MM.1S (cell line): Measurements from ENCODE around the gene FASTK.
"Not testable (repeated sequence)": the region's sequence is repeated elsewhere in the genome, so short reads cannot be mapped to it uniquely, and the experiment has no call there.

Experiments
- DNase-seq: peaks from one replicate; pipeline ENCODE4 v3.0.0-alpha.2; 2015
- H2AFZ ChIP-seq: fragments of 300-600 bp; sonication (generic); 2 replicates; pipeline ENCODE4 v1.6.0; 2016; ENCODE audit warnings: antibody characterized with exemption, low read length
- H3F3A ChIP-seq: fragments of 300-600 bp; sonication (generic); 2 replicates; pipeline ENCODE4 v1.6.1; 2016; ENCODE audit warnings: mild to moderate bottlenecking, antibody characterized with exemption, low read length, moderate library complexity, mixed read lengths; ENCODE audit not compliant: insufficient read depth
- H3K27ac ChIP-seq: fragments of 300-600 bp; sonication (generic); 2 replicates; pipeline ENCODE4 v1.5.1; 2016; ENCODE audit warnings: mild to moderate bottlenecking, low read length
- H3K27me3 ChIP-seq: fragments of 300-600 bp; sonication (generic); replicated peaks from 2 replicates; pipeline ENCODE4 v1.6.0; 2016; ENCODE audit warnings: low read length; ENCODE audit not compliant: insufficient read depth
- H3K36me3 ChIP-seq: fragments of 300-600 bp; sonication (generic); replicated peaks from 2 replicates; pipeline ENCODE4 v1.6.1; 2016; ENCODE audit warnings: mild to moderate bottlenecking, low read length, mixed read lengths; ENCODE audit not compliant: insufficient read depth
- H3K4me1 ChIP-seq: fragments of 300-600 bp; sonication (generic); 2 replicates; pipeline ENCODE4 v1.6.1; 2016; ENCODE audit warnings: low read length, mixed read lengths
- H3K4me2 ChIP-seq: fragments of 300-600 bp; sonication (generic); 2 replicates; pipeline ENCODE4 v1.6.0; 2016; ENCODE audit warnings: low read depth, low read length
- H3K4me3 ChIP-seq: fragments of 300-600 bp; sonication (generic); 2 replicates; pipeline ENCODE4 v1.5.1; 2016; ENCODE audit warnings: low read length, mixed read lengths
- H3K79me2 ChIP-seq: fragments of 300-600 bp; sonication (generic); 2 replicates; pipeline ENCODE4 v1.6.1; 2016; ENCODE audit warnings: mixed run types, low read length, mixed read lengths
- H3K9ac ChIP-seq: fragments of 300-600 bp; sonication (generic); 2 replicates; pipeline ENCODE4 v1.6.1; 2016; ENCODE audit warnings: low read length, mixed read lengths
- H3K9me2 ChIP-seq: fragments of 300-600 bp; sonication (generic); replicated peaks from 2 replicates; pipeline ENCODE4 v1.6.1; 2016; ENCODE audit warnings: mild to moderate bottlenecking, low read length, mixed read lengths; ENCODE audit not compliant: insufficient read depth
- H3K9me3 ChIP-seq: fragments of 300-600 bp; sonication (generic); replicated peaks from 2 replicates; pipeline ENCODE4 v1.6.1; 2016; ENCODE audit warnings: mild to moderate bottlenecking, low read length, mixed read lengths; ENCODE audit not compliant: insufficient read depth
- H4K20me1 ChIP-seq: fragments of 300-600 bp; sonication (generic); 2 replicates; pipeline ENCODE4 v1.6.1; 2016; ENCODE audit warnings: mild to moderate bottlenecking, low read length, moderate library complexity, mixed read lengths; ENCODE audit not compliant: insufficient read depth
- EZH2 ChIP-seq: fragments of 300-600 bp; sonication (generic); optimal IDR thresholded peaks from 2 replicates; pipeline ENCODE3; 2017; ENCODE audit warnings: low read depth, mild to moderate bottlenecking, antibody characterized with exemption, low read length, mixed read lengths
- EZH2phosphoT487 ChIP-seq: fragments of 300-600 bp; sonication (generic); IDR thresholded peaks from 2 replicates; pipeline ENCODE4 v1.6.1; 2018; ENCODE audit warnings: antibody characterized with exemption, low read length
- TF ChIP-seq, protein P1 (sequence below): fragments of 300-600 bp; sonication (generic); IDR thresholded peaks from 2 replicates; pipeline ENCODE4 v1.5.1; 2016; ENCODE audit warnings: antibody characterized with exemption, low read length, mixed read lengths

Gene FASTK

DNA sequence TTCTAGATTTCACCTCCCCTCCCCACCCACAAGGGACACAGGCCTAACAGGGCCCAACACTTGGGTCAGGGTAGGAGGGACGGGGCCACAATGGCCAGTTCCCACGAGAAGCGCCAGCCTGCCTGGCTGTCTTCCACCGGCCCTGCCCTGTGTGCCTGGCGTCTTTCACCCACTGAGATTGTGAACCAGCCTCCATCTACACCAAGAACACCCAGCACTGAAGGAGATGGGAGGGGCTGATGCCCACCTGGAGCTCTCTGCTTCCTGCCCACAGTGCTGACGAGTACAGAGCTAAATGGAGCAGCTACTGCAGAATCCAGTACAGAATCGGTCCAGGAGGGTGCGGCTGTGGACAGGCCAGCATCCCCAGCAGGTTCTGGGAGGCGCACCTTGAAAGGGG is 34.6 kb downstream of the FASTK start:
- no peaks in the 10 kb centered on the region for H4K20me1 ChIP-seq
- no peaks in the 10 kb centered on the region for H3K36me3 ChIP-seq
- H3K9ac ChIP-seq: no peak overlapping the region
- no peaks in the 10 kb centered on the region for H3K4me1 ChIP-seq
- H3K4me3 ChIP-seq: no peak overlapping the region
- no peaks in the 10 kb centered on the region for H3K9me2 ChIP-seq
- peaks cover 15% of the 10 kb centered on the region for H3K27me3 ChIP-seq
- no peaks in the 10 kb centered on the region for H3K9me3 ChIP-seq
- DNase-seq: no peak
- H3K79me2 ChIP-seq: no peaks in the 10 kb centered on the region
- H3K4me2 ChIP-seq: no peak overlapping the region
- no peak for TF ChIP-seq EZH2
- TF ChIP-seq EZH2phosphoT487: no peak
- TF ChIP-seq, protein P1, sequence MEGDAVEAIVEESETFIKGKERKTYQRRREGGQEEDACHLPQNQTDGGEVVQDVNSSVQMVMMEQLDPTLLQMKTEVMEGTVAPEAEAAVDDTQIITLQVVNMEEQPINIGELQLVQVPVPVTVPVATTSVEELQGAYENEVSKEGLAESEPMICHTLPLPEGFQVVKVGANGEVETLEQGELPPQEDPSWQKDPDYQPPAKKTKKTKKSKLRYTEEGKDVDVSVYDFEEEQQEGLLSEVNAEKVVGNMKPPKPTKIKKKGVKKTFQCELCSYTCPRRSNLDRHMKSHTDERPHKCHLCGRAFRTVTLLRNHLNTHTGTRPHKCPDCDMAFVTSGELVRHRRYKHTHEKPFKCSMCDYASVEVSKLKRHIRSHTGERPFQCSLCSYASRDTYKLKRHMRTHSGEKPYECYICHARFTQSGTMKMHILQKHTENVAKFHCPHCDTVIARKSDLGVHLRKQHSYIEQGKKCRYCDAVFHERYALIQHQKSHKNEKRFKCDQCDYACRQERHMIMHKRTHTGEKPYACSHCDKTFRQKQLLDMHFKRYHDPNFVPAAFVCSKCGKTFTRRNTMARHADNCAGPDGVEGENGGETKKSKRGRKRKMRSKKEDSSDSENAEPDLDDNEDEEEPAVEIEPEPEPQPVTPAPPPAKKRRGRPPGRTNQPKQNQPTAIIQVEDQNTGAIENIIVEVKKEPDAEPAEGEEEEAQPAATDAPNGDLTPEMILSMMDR: no peak
- no peak overlapping the region for H3K27ac ChIP-seq
- H2AFZ ChIP-seq: no peak overlapping the region
- H3F3A ChIP-seq: no peaks in the 10 kb centered on the region

- Histone ChIP-seq H4K20me1 (no peaks in the 10 kb centered on the region), H3K4me1 (no peaks in the 10 kb centered on the region), H3K27ac (no peak overlapping the region), H2AFZ (no peak overlapping the region), H3K4me3 (no peak overlapping the region), H3K9me2 (no peaks in the 10 kb centered on the region), H3F3A (no peaks in the 10 kb centered on the region), H3K9me3 (no peaks in the 10 kb centered on the region), H3K27me3 (peaks cover 8% of the 10 kb centered on the region), H3K9ac (no peak overlapping the region), H3K79me2 (no peaks in the 10 kb centered on the region), H3K4me2 (no peak overlapping the region), H3K36me3 (no peaks in the 10 kb centered on the region)
- TF ChIP-seq EZH2phosphoT487: no peak
- TF ChIP-seq EZH2: no peak
- TF ChIP-seq, protein P1: no peak
- DNase-seq: no peak
These were observed 35.3 kb downstream of the FASTK start for GRCh38 chr7:151045262-151045661.

GRCh38 chr7:151043959-151044358 is 36.6 kb downstream of the FASTK start:
- no peaks in the 10 kb centered on the region for H3K4me1 ChIP-seq
- no peak overlapping the region for H3K4me3 ChIP-seq
- H4K20me1 ChIP-seq: no peaks in the 10 kb centered on the region
- H3K4me2 ChIP-seq: no peak overlapping the region
- no peak for TF ChIP-seq EZH2phosphoT487
- no peak for TF ChIP-seq EZH2
- TF ChIP-seq, protein P1: no peak
- H3F3A ChIP-seq: no peaks in the 10 kb centered on the region
- no peak overlapping the region for H3K9ac ChIP-seq
- no peak overlapping the region for H2AFZ ChIP-seq
- no peak overlapping the region for H3K27ac ChIP-seq
- no peaks in the 10 kb centered on the region for H3K9me2 ChIP-seq
- no peak for DNase-seq
- H3K79me2 ChIP-seq: no peaks in the 10 kb centered on the region
- H3K27me3 ChIP-seq: no peaks in the 10 kb centered on the region
- H3K9me3 ChIP-seq: no peaks in the 10 kb centered on the region
- no peaks in the 10 kb centered on the region for H3K36me3 ChIP-seq

DNA sequence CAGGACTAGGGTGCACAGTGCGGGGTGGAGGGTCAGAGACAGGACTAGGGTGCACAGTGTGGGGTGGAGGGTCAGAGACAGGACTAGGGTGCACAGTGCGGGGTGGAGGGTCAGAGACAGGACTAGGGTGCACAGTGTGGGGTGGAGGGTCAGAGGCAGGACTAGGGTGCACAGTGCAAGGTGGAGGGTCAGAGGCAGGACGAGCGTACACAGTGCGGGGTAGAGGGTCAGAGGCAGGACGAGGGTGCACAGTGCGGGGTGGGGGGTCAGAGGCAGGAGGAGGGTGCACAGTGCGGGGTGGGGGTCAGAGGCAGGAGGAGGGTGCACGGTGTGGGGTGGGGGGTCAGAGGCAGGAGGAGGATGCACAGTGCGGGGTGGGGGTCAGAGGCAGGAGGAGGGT is 37.2 kb downstream of the FASTK start:
- H3K4me2 ChIP-seq, H4K20me1 ChIP-seq, H2AFZ ChIP-seq, H3K9me2 ChIP-seq, H3K4me3 ChIP-seq, H3K27me3 ChIP-seq, H3K27ac ChIP-seq, H3K79me2 ChIP-seq, H3F3A ChIP-seq, H3K9ac ChIP-seq, H3K36me3 ChIP-seq, DNase-seq, H3K9me3 ChIP-seq, H3K4me1 ChIP-seq: not testable (repeated sequence)
